ENCODE results near the gene PON2. TPM values are rescaled to one million over a fixed set of nuclear protein-coding genes. Genes with fewer than 3 reads are reported as not detected.
A peak's percentile ranks its signal among the peaks of the same experiment; 100 is the strongest.

Gene PON2
- total and polyA plus RNA-seq, 2 of the 13 experiments (the other 11 are each of a cell fraction or from before 2014, with no cell fraction given), result 202 to 217 TPM

DNA sequence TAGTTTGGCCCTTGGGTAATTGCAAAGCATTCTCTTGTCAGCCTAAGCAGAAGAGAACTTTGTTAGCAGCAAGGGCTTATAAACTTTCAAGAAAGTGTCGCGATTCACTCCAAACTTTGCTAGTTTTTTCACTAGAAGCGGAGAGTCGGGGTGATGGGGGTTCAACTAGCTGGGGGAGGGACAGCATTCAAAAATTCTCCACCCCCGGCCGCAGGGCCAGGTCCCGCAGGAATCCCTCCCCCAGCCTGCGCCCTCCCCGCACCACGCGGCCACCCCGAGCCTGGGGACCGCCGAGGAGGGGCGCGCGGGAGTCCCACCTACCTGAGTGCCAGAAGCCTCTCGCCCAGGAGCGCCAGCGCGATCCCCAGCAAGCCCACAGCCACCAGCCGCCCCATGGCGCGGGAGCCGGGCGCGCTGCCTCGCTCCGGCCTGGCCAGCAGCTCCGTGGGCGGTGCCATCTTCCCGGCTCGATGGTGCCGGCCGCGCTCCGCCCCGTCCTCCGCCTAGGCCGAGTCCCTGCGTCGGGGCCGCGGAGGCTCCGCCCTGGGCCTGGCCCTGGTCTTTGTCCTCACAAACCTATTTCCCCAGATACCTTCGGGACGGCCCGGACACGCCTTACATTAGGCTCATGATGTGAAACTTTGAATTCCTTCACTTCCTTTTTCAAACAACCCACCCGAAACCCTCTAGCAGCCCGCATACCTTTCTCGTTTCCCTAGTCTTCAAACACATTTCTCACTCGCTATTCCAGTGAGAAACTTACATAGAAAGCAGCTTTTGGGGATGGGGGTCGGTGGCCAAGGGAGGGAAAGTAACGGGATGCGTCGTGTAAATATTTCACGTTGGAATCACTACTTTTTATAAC is at the start of gene PON2 (continued):
- TF ChIP-seq, protein P1, sequence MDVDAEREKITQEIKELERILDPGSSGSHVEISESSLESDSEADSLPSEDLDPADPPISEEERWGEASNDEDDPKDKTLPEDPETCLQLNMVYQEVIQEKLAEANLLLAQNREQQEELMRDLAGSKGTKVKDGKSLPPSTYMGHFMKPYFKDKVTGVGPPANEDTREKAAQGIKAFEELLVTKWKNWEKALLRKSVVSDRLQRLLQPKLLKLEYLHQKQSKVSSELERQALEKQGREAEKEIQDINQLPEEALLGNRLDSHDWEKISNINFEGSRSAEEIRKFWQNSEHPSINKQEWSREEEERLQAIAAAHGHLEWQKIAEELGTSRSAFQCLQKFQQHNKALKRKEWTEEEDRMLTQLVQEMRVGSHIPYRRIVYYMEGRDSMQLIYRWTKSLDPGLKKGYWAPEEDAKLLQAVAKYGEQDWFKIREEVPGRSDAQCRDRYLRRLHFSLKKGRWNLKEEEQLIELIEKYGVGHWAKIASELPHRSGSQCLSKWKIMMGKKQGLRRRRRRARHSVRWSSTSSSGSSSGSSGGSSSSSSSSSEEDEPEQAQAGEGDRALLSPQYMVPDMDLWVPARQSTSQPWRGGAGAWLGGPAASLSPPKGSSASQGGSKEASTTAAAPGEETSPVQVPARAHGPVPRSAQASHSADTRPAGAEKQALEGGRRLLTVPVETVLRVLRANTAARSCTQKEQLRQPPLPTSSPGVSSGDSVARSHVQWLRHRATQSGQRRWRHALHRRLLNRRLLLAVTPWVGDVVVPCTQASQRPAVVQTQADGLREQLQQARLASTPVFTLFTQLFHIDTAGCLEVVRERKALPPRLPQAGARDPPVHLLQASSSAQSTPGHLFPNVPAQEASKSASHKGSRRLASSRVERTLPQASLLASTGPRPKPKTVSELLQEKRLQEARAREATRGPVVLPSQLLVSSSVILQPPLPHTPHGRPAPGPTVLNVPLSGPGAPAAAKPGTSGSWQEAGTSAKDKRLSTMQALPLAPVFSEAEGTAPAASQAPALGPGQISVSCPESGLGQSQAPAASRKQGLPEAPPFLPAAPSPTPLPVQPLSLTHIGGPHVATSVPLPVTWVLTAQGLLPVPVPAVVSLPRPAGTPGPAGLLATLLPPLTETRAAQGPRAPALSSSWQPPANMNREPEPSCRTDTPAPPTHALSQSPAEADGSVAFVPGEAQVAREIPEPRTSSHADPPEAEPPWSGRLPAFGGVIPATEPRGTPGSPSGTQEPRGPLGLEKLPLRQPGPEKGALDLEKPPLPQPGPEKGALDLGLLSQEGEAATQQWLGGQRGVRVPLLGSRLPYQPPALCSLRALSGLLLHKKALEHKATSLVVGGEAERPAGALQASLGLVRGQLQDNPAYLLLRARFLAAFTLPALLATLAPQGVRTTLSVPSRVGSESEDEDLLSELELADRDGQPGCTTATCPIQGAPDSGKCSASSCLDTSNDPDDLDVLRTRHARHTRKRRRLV (CRISPR knock-in tag; IDR thresholded peaks at IDR 0.05), result no peak
- no peak for TF ChIP-seq ZNF326 (CRISPR knock-in tag; IDR thresholded peaks at IDR 0.05; ENCODE audit: borderline replicate concordance)
- TF ChIP-seq, protein P2, sequence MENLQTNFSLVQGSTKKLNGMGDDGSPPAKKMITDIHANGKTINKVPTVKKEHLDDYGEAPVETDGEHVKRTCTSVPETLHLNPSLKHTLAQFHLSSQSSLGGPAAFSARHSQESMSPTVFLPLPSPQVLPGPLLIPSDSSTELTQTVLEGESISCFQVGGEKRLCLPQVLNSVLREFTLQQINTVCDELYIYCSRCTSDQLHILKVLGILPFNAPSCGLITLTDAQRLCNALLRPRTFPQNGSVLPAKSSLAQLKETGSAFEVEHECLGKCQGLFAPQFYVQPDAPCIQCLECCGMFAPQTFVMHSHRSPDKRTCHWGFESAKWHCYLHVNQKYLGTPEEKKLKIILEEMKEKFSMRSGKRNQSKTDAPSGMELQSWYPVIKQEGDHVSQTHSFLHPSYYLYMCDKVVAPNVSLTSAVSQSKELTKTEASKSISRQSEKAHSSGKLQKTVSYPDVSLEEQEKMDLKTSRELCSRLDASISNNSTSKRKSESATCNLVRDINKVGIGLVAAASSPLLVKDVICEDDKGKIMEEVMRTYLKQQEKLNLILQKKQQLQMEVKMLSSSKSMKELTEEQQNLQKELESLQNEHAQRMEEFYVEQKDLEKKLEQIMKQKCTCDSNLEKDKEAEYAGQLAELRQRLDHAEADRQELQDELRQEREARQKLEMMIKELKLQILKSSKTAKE (CRISPR knock-in tag; IDR thresholded peaks at IDR 0.05; ENCODE audit: borderline replicate concordance), result no peak
- TF ChIP-seq JUND (CRISPR knock-in tag; IDR thresholded peaks at IDR 0.05), result no peak
- TF ChIP-seq MYNN (CRISPR knock-in tag; IDR thresholded peaks at IDR 0.05; ENCODE audit: low read depth), result 0 out of 2 replicates have a peak, but pooled peaks have one; percentile 30
- TF ChIP-seq ZNF773 (CRISPR knock-in tag; IDR thresholded peaks at IDR 0.05; ENCODE audit: borderline replicate concordance), result peak; percentile 25; the same call in 1 of the 2 replicates
- no peak for TF ChIP-seq U2AF1 (optimal IDR thresholded peaks at IDR 0.05; ENCODE audit: low read depth, low read length)
- TF ChIP-seq GTF2F1 (IDR thresholded peaks at IDR 0.05; ENCODE audit: low read length), result no peak
- 0 out of 2 replicates have a peak, but pooled peaks have one; percentile 42 for TF ChIP-seq ZZZ3 (CRISPR knock-in tag; IDR thresholded peaks at IDR 0.05; ENCODE audit: borderline replicate concordance)
- TF ChIP-seq TAF1 (CRISPR knock-in tag; IDR thresholded peaks at IDR 0.05), result peak; percentile 90
- TF ChIP-seq CBFB (CRISPR knock-in tag; IDR thresholded peaks at IDR 0.05), result peak; percentile 60
- TF ChIP-seq, protein P3, sequence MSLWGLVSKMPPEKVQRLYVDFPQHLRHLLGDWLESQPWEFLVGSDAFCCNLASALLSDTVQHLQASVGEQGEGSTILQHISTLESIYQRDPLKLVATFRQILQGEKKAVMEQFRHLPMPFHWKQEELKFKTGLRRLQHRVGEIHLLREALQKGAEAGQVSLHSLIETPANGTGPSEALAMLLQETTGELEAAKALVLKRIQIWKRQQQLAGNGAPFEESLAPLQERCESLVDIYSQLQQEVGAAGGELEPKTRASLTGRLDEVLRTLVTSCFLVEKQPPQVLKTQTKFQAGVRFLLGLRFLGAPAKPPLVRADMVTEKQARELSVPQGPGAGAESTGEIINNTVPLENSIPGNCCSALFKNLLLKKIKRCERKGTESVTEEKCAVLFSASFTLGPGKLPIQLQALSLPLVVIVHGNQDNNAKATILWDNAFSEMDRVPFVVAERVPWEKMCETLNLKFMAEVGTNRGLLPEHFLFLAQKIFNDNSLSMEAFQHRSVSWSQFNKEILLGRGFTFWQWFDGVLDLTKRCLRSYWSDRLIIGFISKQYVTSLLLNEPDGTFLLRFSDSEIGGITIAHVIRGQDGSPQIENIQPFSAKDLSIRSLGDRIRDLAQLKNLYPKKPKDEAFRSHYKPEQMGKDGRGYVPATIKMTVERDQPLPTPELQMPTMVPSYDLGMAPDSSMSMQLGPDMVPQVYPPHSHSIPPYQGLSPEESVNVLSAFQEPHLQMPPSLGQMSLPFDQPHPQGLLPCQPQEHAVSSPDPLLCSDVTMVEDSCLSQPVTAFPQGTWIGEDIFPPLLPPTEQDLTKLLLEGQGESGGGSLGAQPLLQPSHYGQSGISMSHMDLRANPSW (CRISPR knock-in tag; IDR thresholded peaks at IDR 0.05; ENCODE audit: borderline replicate concordance), result no peak
- peak; percentile 89 for TF ChIP-seq BORCS8-MEF2B (CRISPR knock-in tag; IDR thresholded peaks at IDR 0.05)
- peak; percentile 52; the same call in 1 of the 2 replicates for TF ChIP-seq GATAD2A (CRISPR knock-in tag; IDR thresholded peaks at IDR 0.05)
- TF ChIP-seq POLR2A (IDR thresholded peaks at IDR 0.05; ENCODE audit: insufficient read depth in 1 of 2, low read depth in 2 of 2, low read length in 2 of 2), result peak; percentile 91 to 92
- peak; percentile 71; the same call in 1 of the 2 replicates for TF ChIP-seq GTF3A (CRISPR knock-in tag; conservative IDR thresholded peaks at IDR 0.05)
- peak; percentile 50; the same call in 1 of the 2 replicates for TF ChIP-seq FOXC1 (CRISPR knock-in tag; IDR thresholded peaks at IDR 0.05; ENCODE audit: borderline replicate concordance)
- peak; percentile 32 for TF ChIP-seq ELF1 (CRISPR knock-in tag; IDR thresholded peaks at IDR 0.05)
- TF ChIP-seq ZNF484 (CRISPR knock-in tag; IDR thresholded peaks at IDR 0.05; ENCODE audit: borderline replicate concordance, low read depth), result no peak
- TF ChIP-seq ZNF850 (CRISPR knock-in tag; conservative IDR thresholded peaks at IDR 0.05), result no peak
- TF ChIP-seq MIXL1 (CRISPR knock-in tag; IDR thresholded peaks at IDR 0.05), result no peak; the same call in 1 of the 2 replicates

Measured in HepG2 (cell line).